Fibroblast of mammary gland (primary cell): ENCODE data around the gene EML2.
A peak's percentile ranks its signal among the peaks of the same experiment; 100 is the strongest.
"Not testable (repeated sequence)": the region's sequence is repeated elsewhere in the genome, so short reads cannot be mapped to it uniquely, and the experiment has no call there.

ENCODE experiments used
- DNase-seq: peaks from one replicate; pipeline ENCODE4 v3.0.0-alpha.2; 2010; ENCODE audit warnings: low read depth
- H3K4me3 ChIP-seq: 2 replicates; pipeline ENCODE4 v1.5.1; 2011; ENCODE audit warnings: low read depth, mild to moderate bottlenecking, low read length, moderate library complexity; ENCODE audit not compliant: control insufficient read depth
- CTCF ChIP-seq: conservative IDR thresholded peaks from 2 replicates; pipeline ENCODE4 v1.5.1; 2011; ENCODE audit warnings: low read depth, low read length, inconsistent platforms; ENCODE audit not compliant: control insufficient read depth, insufficient read depth

The EML2 gene

GRCh38 chr19:45621976-45622503 lies 17.2 kb downstream of the EML2 start:
- no peak overlapping the region for H3K4me3 ChIP-seq
- no peak for TF ChIP-seq CTCF
- no peak for DNase-seq

- DNase-seq = no peak
- no peak overlapping the region for H3K4me3 ChIP-seq
- TF ChIP-seq CTCF = no peak
Measured at GRCh38 chr19:45621389-45621788, 17.8 kb downstream of the EML2 start.

GRCh38 chr19:45616704-45617017 lies 22.5 kb downstream of the EML2 start:
- no peak overlapping the region for H3K4me3 ChIP-seq
- DNase-seq = no peak

GRCh38 chr19:45615795-45616703 lies 23.1 kb downstream of the EML2 start:
- DNase-seq = peak; percentile 89
- H3K4me3 ChIP-seq = no peak overlapping the region
- no peak for TF ChIP-seq CTCF

More at GRCh38 chr19:45616704-45617017, 22.5 kb downstream of the EML2 start:
- TF ChIP-seq CTCF = no peak

GRCh38 chr19:45615056-45615455 lies 24.1 kb downstream of the EML2 start:
- DNase-seq, H3K4me3 ChIP-seq: not testable (repeated sequence)

- no peak for TF ChIP-seq CTCF
- H3K4me3 ChIP-seq = no peak overlapping the region
- peak; percentile 92 for DNase-seq
Measured at GRCh38 chr19:45613926-45614725, 25.1 kb downstream of the EML2 start.

- no peak for DNase-seq
- no peak overlapping the region for H3K4me3 ChIP-seq
- no peak for TF ChIP-seq CTCF
Measured at GRCh38 chr19:45608948-45609347, 30.2 kb downstream of the EML2 start.
